Body of pancreas (tissue), 4 donors: ENCODE data around the gene RSPH6A.

Experiments
- POLR2A ChIP-seq, 3 donors: fragments of 450-650 bp; IDR thresholded peaks; one replicate each; pipeline ENCODE4 v1.6.1; 2016; ENCODE audit warnings: antibody characterized with exemption in 3 of 3, mild to moderate bottlenecking in 2 of 3
- TF ChIP-seq, protein P1 (sequence below), 7 experiments: fragments of 450-650 bp in 4 of 7; fragments of 200-600 bp in 3 of 7; sonication (generic) in 3 of 7; IDR thresholded peaks; one replicate each; pipeline ENCODE4 v1.5.1; 2016 to 2019; ENCODE audit warnings: antibody characterized with exemption in 7 of 7

DNA sequence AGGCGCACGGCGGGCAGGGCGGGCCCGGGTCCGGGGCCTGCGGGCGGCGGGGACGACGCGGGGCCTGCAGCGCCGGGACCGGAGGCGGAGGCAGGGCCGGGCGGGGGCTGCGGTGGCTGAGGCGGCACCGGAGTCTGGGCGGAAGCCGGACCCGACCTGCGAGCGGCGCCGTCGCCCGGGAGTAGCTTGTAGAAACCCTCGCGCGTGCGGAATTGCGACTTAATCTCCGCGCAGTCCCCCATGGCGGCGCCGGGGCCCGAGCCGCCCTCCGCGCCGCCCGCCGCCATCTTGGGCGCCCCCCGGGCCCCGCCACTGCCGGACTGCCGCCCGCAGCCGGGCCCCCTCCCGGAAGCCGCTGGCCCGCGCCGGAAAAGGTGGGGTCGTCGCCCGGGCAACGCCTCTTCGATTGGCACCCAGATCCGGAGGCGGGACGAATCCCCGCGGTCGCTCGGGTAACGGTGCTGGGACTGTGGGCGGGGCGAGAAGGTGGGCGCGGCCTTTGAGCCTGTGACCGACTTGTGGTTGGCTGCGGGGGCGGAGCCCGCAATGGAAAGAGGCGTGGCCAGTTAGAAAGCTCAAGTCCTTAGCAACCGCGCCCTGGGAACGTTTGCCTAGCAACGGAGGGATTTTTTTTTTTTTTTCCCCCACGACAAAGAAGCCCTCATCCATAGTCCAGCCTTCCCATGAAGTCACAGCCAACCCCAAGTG lies 22.5 kb downstream of the RSPH6A start, which contains the start of gene DMWD:
- peak in 2 of 3 donors; percentile 40 to 42 for TF ChIP-seq POLR2A (IDR thresholded peaks at IDR 0.05)
- TF ChIP-seq, protein P1, sequence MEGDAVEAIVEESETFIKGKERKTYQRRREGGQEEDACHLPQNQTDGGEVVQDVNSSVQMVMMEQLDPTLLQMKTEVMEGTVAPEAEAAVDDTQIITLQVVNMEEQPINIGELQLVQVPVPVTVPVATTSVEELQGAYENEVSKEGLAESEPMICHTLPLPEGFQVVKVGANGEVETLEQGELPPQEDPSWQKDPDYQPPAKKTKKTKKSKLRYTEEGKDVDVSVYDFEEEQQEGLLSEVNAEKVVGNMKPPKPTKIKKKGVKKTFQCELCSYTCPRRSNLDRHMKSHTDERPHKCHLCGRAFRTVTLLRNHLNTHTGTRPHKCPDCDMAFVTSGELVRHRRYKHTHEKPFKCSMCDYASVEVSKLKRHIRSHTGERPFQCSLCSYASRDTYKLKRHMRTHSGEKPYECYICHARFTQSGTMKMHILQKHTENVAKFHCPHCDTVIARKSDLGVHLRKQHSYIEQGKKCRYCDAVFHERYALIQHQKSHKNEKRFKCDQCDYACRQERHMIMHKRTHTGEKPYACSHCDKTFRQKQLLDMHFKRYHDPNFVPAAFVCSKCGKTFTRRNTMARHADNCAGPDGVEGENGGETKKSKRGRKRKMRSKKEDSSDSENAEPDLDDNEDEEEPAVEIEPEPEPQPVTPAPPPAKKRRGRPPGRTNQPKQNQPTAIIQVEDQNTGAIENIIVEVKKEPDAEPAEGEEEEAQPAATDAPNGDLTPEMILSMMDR (IDR thresholded peaks at IDR 0.05): peak in 1 of 7 experiments; percentile 24
